Measurements from ENCODE around the gene NUB1.
A peak's percentile ranks its signal among the peaks of the same experiment; 100 is the strongest.

The NUB1 gene

GRCh38 chr7:151315038-151315655 is 26.5 kb upstream of the NUB1 start:
- peak; percentile 43 to 89 (median 71) for DNase-seq

GRCh38 chr7:151316896-151317295 is 24.7 kb upstream of the NUB1 start:
- no peak for DNase-seq

DNA sequence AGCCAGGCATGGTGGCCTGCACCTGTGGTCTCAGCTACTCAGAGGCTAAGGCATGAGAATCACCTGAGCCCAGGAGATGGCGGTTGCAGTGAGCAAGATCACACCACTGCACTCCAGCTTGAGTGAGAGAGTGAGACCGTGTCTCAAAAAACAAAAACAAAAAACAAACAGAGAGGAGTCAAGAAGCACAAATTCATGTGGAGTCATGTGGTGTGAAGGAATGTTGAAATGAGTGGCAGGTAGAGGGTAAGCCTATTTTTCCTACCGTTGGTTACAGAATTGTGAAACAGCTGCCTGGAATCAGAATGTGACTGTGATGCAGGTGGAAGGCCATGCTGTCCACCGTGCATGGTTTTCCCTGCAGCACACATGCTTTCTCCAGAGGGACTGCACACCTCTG is 23.7 kb upstream of the NUB1 start:
- no peak for DNase-seq

- DNase-seq = no peak
Observed at GRCh38 chr7:151319189-151319588, 22.4 kb upstream of the NUB1 start.

DNA sequence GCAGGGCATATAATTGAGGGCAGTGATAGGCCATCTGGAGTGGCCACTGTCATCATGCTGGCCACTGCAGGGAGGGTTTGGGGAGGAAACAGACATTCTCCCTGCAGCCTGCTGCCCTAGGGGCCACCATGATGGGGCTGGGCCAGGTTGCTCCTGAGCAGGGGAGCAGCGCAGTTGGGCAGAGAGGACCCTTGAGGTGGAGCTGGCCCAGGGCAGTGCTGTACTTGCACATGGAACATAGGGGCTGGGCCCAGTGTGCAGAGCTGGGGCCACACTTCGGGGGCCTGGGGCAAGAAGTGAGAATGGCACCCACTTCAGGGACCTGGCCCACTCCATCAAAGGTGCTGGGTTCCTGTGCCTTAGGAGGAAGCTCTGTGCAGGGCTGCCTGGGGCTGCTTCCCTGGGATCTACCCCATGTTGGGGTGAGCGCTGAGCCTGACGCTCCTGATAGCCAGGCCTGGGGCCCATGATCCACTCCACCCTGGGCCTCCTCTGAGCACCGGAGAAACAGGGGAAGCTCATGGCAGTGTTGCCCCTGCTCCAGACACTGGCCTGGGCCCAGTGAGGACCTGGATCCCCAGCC is 21.3 kb upstream of the NUB1 start:
- DNase-seq = no peak

DNA sequence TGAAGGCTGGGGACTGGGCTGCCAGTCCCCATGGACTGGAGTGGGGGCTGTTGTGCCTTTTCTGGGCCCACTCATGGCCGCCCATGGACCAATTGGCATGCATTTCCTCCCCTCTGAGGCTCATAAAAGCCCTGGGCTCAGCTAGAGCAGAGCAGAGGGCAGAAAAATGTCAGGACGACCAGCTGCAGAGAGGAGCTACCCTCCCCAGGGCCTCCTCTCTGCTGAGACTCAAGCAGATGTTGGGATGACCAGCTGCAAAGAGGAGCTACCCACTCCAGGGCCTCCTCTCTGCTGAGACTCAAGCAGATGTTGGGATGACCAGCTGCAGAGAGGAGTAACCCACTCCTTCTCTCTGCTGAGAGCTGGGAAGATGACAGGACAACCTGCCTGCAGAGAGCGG is 20.3 kb upstream of the NUB1 start:
- no peak for DNase-seq

GRCh38 chr7:151322906-151323305 is 18.7 kb upstream of the NUB1 start:
- DNase-seq = no peak

DNA sequence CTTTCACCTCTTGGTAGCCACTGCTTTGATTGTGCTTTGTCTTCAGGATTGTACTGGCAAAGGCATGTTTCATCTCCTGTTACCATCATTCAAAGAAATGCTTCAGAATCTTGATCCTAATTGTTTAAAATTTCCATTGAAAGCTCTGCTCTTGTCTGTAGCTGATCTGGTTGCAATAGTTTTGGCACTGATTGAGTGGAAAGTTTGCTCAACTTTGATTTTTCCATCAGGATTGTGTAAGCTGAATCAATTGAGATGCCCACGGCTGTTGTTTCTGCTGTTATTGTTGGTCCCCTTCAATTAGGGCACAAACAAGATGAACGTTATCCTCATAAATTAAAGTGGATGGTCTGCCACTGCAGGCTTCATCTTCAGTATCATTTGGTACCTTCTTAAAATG is 14.6 kb upstream of the NUB1 start:
- no peak for DNase-seq

DNA sequence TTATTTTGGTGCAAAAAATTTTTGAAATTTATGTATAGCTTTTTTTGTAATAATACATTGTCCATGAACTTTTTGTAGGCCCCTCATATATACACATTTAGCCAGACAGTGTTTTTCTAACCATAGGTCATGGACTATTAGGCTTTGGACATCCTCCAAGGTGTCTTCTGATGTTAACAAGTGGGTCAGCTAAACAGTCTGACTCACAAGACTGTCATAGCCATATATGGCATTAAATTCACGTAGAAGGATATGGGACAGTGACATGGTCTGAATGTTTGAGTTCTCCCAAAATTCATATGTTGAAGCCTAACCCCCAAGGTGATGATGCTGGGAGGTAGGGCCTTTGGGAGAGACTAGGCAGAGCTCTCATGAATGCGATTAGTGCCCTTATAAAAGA is 14.0 kb upstream of the NUB1 start:
- no peak for DNase-seq

GRCh38 chr7:151330181-151330580 is 11.4 kb upstream of the NUB1 start:
- DNase-seq = no peak

DNA sequence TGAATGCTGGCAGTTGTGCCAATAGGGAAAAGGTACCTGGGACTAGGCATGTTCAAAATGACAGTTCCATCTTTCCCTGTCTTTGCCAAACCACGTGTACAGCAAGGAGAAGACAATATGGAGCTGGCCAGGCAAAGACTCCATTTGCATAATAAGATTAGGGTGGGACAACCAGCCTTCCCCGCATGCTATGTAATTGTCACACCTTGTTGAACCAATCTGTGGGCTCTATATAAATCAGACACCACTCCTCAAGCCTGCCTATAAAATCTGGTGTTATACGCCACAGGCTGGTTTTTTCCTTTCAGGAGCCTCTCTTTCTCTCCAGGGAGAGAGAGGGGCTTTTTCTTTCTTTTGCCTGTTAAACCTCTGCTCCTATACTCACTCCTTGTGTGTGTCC is 11.0 kb upstream of the NUB1 start:
- no peak for DNase-seq

DNA sequence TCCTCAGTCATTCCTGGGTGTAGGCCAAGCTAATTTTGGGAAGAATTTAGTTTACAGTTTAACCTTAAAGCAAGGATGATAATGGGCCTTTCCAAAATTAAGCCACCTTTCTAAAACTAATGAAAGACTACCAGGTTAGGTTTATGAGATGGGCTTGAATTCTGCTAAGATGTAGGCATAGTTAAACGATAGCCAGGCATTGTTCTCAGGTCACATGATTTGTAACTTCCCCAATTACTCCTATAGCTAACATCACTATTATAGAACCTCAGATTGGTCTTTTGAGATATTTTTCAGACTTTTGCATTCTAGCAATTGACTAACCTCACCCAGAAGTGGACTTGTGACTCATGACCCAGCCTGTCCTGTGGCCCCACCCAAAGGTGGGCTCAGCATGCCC is 7.0 kb upstream of the NUB1 start:
- no peak for DNase-seq

- DNase-seq = no peak
Observed at GRCh38 chr7:151336027-151336708, 5.4 kb upstream of the NUB1 start.

- DNase-seq = no peak
Observed at GRCh38 chr7:151337346-151337745, 4.3 kb upstream of the NUB1 start.

DNA sequence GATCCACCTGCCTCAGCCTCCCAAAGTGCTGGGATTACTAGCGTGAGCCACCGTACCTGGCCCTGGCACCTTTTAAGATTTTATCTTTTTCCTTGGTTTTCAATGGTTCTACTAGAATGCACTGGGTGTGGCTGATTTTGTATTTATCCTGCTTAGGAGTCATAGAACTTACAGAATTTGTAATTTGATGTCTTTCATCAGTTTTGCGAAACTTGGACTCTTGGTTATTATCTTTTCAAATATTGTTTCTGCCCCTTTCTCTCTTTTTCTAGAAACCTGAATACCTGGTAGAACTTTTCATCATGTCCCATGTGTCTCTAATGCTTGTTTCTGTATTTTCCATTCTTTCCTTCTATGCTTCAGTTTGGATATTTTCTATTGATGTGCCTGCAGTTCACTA is 2.8 kb upstream of the NUB1 start:
- no peak for DNase-seq

DNA sequence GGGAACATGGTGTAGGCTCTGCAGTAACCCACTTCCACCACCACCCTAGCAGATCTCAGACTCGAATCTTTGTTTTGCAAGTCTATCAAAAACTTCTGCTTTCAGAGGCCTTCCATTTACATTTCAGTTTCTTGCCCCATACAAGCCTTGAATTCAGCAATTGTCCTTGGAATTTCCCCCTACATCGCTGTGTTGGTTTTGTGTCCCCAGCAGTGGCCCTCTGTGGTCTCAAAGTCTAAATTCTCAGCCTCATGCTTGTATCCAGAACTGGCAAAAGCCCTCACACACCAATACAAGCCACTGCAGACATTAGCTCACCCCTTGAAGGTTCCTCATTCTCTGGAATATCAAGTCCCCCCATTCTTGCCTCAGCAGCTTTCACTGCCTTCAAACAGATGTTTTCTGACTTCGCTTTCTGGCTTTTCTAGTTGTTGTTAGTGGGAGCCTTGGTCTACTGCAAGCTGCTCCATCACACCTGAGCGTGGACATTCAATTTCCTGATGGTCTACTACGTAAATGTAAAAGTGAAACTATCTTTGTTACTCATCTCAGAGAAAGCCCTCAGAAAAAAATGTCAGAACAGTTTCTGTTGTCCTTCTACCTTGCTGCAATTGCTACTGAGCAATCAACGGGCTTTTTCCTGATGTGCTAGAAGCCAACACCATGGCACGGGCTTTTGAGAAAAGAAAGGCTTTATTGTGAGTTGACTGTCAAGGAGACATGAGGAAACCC is 1.8 kb upstream of the NUB1 start:
- peak in 3 of 6 experiments; percentile 2 to 34 (median 25) for DNase-seq

DNA sequence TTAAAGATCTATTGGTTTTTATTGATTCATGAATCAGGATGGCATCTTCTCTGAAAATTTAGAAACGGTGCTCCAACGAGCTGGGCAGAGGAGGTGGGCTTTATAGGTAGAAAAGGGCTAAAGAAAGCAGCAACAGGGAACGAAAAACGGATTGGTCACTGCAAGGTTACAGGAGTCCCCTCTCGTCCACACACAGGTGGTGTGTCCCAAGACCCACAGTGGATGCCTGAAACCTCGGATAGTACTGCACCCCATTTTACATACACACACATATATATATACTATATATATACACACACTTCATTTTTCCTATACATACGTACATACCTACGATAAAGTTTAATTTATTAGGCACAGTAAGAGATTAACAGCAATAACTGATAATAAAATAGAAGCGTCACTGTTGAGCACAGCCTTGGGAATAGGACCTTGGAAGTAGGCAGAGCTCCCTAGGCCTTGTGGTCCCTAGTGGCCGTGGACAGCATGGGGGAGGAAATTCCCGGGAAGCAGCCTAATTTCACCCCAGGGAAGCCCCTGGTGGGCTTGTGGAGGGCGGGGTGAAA is 737 bp upstream of the NUB1 start:
- no peak for DNase-seq

DNA sequence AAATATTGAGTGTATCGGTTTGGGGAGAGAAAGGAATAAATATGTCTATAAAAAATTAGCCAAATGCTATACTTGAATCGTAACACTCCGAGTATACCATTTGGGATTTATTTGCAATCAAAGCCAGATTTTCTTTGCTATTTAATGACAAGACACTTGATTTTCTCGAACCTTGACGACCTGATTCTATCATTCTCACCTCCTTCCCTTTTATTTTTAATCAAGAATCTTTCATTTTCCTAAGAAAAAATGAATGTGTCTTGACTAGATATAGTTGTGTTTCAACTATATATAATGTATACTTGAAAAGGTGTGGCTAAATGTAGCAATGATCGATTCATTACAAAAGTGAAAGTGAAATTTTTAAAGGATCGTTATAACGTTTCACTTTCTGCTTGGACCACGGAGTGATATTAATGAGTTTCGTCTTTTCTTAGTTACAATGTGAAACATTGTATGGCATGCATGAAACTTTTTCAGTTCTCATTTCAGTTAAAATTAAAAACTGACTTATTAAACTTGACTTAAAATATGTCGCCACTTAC is 562 bp downstream of the NUB1 start:
- peak in 3 of 6 experiments; percentile 21 to 60 (median 31) for DNase-seq

- no peak for DNase-seq
Observed at GRCh38 chr7:151342811-151343210, 1.2 kb downstream of the NUB1 start.

GRCh38 chr7:151343516-151343915 is 1.9 kb downstream of the NUB1 start:
- no peak for DNase-seq

DNA sequence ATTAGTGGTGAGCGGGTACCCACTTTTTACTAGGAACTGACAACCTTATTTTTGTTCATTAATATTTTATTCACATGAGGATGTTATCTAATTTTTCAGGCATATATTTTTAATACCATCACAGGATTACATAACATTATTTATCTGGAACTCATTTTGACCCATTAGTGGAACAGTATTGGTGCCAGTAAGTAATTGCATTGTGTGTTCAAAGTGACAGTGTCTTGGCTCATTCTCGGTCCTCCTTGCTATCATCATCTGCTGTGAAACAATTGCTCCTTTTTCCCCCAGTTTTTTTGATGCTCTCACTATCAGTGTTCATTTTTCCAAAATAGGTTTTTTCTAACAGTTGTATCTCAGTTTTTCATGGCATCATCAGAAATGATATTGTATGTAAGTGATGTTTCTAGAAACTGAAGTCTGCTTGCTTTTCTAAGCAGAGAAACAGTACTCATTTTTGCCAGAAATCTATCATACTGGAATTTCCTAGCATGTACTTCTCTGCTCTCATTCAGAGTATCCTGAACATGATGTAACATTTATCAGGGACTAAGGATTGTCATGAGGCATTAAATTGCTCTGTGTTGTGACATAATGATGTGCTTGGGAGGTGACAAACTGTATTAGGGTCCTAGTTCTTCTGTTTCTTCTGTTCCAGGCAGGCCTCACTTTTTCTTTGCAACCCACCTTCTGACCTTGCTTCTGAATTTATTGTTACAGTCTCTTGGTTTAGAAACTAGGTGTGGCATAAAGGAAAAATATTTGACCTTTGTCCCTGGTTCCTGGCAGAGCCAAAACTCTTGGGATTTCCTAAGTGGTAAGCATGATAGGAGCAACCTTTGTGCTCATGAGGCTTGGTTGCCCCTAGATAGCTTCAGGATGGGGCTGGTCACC is 4.2 kb downstream of the NUB1 start:
- DNase-seq = no peak

DNA sequence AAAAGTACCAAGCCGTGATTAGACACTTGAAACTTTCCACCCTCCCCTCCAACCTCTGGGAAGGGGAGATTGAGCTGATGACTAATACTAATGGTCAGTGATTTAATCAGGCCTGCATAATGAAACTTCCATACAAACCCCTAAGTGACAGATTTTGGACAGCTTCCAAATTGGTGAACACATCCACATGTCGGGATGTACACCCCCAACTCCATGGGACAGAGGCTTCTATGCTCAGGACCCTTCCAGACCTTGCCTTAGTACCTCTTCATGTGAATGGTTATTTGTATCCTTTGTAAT is 4.8 kb downstream of the NUB1 start:
- no peak for DNase-seq
